Breast epithelium (tissue), 3 donors: ENCODE results near the gene KRTAP13-1.

Experiments used
- POLR2A ChIP-seq: fragments of 450-650 bp; IDR thresholded peaks from one replicate; pipeline ENCODE4 v1.6.1; 2016; ENCODE audit warnings: antibody characterized with exemption, mild to moderate bottlenecking, moderate library complexity
- TF ChIP-seq, protein P1 (sequence below), 3 donors: fragments of 450-650 bp; IDR thresholded peaks; one replicate each; pipeline ENCODE4 v1.5.1; 2016 to 2017; ENCODE audit warnings: antibody characterized with exemption in 3 of 3, mild to moderate bottlenecking in 3 of 3, moderate library complexity in 3 of 3

DNA sequence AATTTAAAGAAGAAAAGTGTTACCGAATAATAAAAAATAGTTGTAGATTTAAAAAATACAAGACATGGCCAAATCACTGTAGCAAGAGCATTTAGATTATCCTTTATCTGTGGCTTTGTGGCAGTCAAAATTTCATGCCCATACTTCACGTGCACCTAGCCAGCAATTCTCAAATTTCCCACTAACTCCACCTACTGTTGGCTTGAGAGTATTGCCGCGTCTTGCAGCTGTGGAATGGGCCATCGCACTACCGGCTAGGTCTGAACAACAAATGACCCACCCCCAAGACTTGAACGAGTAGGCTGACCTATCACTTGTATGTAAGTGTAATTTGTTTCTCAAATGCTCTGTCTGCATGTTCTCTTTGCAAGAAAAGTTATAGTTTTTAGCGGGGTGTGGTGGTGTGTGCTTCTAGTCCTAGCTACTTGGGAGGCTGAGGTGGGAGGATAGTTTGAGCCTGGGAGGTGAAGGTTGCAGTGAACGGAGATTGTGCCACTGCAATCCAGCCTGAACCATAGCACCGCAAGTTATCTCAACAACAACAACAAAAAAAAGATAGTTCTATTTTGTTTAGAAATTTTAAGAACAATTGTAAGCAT is 38.3 kb downstream of the KRTAP13-1 start:
- TF ChIP-seq, protein P1, sequence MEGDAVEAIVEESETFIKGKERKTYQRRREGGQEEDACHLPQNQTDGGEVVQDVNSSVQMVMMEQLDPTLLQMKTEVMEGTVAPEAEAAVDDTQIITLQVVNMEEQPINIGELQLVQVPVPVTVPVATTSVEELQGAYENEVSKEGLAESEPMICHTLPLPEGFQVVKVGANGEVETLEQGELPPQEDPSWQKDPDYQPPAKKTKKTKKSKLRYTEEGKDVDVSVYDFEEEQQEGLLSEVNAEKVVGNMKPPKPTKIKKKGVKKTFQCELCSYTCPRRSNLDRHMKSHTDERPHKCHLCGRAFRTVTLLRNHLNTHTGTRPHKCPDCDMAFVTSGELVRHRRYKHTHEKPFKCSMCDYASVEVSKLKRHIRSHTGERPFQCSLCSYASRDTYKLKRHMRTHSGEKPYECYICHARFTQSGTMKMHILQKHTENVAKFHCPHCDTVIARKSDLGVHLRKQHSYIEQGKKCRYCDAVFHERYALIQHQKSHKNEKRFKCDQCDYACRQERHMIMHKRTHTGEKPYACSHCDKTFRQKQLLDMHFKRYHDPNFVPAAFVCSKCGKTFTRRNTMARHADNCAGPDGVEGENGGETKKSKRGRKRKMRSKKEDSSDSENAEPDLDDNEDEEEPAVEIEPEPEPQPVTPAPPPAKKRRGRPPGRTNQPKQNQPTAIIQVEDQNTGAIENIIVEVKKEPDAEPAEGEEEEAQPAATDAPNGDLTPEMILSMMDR (IDR thresholded peaks at IDR 0.05) = peak in 2 of 3 donors; percentile 36 to 52
- no peak for TF ChIP-seq POLR2A
